Activated CD8-positive, alpha-beta T cell treated with anti-CD3 and anti-CD28 coated beads for 36 hours (primary cell): ENCODE measurements around the gene DOC2A. TPM values are rescaled to one million over a fixed set of nuclear protein-coding genes. Genes with fewer than 3 reads are reported as not detected.

Experiments used
- ATAC-seq: fragments of 200-7000 bp; cut with Tn5 transposase; one replicate; pipeline ENCODE4 v1.10.0; 2021; ENCODE audit warnings: mild to moderate bottlenecking, moderate library complexity
- CTCF ChIA-PET: fragments of 350-600 bp; sonication (Branson Sonifier 250); formaldehyde crosslinking; loops from one replicate; lab custom pipeline; 2021; ENCODE audit warnings: antibody characterized with exemption; lab: Charles Lee
- POLR2A ChIA-PET: fragments of 350-600 bp; sonication (Branson Sonifier 250); formaldehyde crosslinking; loops from one replicate; lab custom pipeline; 2021; ENCODE audit warnings: antibody characterized with exemption; lab: Charles Lee
- DNase-seq: peaks from one replicate; pipeline ENCODE4 v3.0.0-alpha.2; 2020
- H3K27ac Mint-ChIP-seq: one replicate; pipeline ENCODE4 v1.8.0; 2021; ENCODE audit warnings: mild to moderate bottlenecking, mixed read lengths
- H3K27me3 Mint-ChIP-seq: one replicate; pipeline ENCODE4 v1.8.0; 2021; ENCODE audit warnings: mixed read lengths
- H3K36me3 Mint-ChIP-seq: one replicate; pipeline ENCODE4 v1.8.0; 2021; ENCODE audit warnings: low read depth, mixed read lengths
- H3K4me1 Mint-ChIP-seq: one replicate; pipeline ENCODE4 v1.8.0; 2021; ENCODE audit warnings: low read depth, mixed read lengths
- H3K4me3 Mint-ChIP-seq: one replicate; pipeline ENCODE4 v1.8.0; 2021; ENCODE audit warnings: mild to moderate bottlenecking, moderate library complexity, mixed read lengths
- H3K9me3 Mint-ChIP-seq: one replicate; pipeline ENCODE4 v1.8.0; 2021; ENCODE audit warnings: mixed read lengths
- intact Hi-C: fragments of 100-400 bp; cut with micrococcal nuclease; formaldehyde crosslinking; loops from one replicate; pipeline ENCODE4 v1.10.0; 2022
- total RNA-seq, 2 experiments: library from RNA; stranded (reverse); gene quantifications; one replicate each; pipeline ENCODE4 v1.2.3, GENCODE V29; 2021
- TF ChIP-seq, protein P1 (sequence below): fragments of 200-600 bp; IDR thresholded peaks from one replicate; pipeline ENCODE4 v1.8.0; 2022; ENCODE audit warnings: antibody characterized with exemption, mild to moderate bottlenecking

The DOC2A gene
- total RNA-seq, 2 experiments from 2014 or later = 0.68 to 1.8 TPM

DNA sequence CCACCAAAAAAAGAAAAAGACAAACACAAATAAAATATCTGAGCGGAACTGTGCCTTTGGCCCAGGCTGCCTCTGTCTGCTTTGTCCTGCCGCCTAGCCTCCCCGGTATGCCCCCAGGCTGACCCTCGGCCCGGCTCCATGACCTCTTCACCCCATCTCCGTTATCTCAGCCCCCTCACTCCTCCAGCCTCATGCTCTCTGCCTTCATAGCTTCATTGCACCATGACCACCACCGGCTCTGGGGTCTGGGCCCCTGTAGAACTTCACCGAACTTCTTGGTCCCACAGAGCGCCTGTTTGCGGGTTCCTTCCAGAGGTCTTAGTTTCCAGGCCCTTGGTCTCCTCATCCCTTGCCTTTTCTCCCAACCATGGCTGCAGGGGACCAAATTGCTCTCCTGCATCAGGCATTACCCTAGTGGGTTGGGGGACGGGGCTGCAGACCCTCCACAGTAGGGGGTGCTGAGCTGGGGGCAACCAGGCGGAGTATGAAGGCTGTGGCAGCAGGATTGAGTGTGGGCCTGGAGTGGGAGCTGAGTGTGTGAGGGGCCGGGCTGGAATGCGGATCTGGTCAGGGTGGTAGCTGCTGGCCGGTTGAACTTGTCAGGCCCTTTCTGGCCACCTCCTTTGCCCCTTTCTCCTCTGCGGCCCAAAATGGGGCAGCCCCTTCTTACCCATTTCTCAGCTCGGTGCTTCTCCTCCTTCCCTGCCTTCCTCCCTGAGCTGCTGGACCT is 22.3 kb downstream of the DOC2A start:
- H3K27me3 Mint-ChIP-seq = no peaks in the 10 kb centered on the region
- H3K4me1 Mint-ChIP-seq = no peaks in the 10 kb centered on the region
- no peaks in the 10 kb centered on the region for H3K9me3 Mint-ChIP-seq
- intact Hi-C loops = no loop called here
- DNase-seq (no peak), ATAC-seq (no peak)
- H3K36me3 Mint-ChIP-seq = peaks cover 27% of the 10 kb centered on the region
- TF ChIP-seq, protein P1, sequence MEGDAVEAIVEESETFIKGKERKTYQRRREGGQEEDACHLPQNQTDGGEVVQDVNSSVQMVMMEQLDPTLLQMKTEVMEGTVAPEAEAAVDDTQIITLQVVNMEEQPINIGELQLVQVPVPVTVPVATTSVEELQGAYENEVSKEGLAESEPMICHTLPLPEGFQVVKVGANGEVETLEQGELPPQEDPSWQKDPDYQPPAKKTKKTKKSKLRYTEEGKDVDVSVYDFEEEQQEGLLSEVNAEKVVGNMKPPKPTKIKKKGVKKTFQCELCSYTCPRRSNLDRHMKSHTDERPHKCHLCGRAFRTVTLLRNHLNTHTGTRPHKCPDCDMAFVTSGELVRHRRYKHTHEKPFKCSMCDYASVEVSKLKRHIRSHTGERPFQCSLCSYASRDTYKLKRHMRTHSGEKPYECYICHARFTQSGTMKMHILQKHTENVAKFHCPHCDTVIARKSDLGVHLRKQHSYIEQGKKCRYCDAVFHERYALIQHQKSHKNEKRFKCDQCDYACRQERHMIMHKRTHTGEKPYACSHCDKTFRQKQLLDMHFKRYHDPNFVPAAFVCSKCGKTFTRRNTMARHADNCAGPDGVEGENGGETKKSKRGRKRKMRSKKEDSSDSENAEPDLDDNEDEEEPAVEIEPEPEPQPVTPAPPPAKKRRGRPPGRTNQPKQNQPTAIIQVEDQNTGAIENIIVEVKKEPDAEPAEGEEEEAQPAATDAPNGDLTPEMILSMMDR = no peak
- ChIA-PET CTCF (interaction anchor here (1.3 to 1.9 kb wide), 2 partner anchors 16 to 67 kb away, joined by 3 to 5 read pairs; partner anchors contain the start of gene TAOK2), POLR2A (interaction anchor here (0.8 to 1.5 kb wide), 3 partner anchors 15 to 62 kb away, joined by 3 to 4 read pairs (median 3); partner anchors contain the start of gene TAOK2)
- H3K4me3 Mint-ChIP-seq = no peak overlapping the region
- H3K27ac Mint-ChIP-seq = no peak overlapping the region

DNA sequence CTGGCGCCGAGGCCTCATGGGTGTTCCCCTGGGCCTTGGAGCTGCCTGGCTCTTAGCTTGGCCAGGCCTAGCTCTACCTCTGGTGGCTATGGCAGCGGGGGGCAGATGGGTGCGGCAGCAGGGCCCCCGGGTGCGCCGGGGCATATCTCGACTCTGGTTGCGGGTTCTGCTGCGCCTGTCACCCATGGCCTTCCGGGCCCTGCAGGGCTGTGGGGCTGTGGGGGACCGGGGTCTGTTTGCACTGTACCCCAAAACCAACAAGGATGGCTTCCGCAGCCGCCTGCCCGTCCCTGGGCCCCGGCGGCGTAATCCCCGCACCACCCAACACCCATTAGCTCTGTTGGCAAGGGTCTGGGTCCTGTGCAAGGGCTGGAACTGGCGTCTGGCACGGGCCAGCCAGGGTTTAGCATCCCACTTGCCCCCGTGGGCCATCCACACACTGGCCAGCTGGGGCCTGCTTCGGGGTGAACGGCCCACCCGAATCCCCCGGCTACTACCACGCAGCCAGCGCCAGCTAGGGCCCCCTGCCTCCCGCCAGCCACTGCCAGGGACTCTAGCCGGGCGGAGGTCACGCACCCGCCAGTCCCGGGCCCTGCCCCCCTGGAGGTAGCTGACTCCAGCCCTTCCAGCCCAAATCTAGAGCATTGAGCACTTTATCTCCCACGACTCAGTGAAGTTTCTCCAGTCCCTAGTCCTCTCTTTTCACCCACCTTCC is 23.3 kb downstream of the DOC2A start:
- Mint-ChIP-seq H3K36me3 (peaks cover 31% of the 10 kb centered on the region), H3K27ac (no peak overlapping the region), H3K27me3 (no peaks in the 10 kb centered on the region), H3K9me3 (no peaks in the 10 kb centered on the region), H3K4me1 (no peaks in the 10 kb centered on the region), H3K4me3 (no peak overlapping the region)
- ChIA-PET CTCF (interaction anchor here (1.3 to 1.9 kb wide), 2 partner anchors 15 to 68 kb away, joined by 3 to 5 read pairs; partner anchors contain the start of gene TAOK2), POLR2A (interaction anchor here (1.5 to 3.0 kb wide), 2 partner anchors 8 to 14 kb away, joined by 4 to 17 read pairs; partner anchors contain the start of genes HIRIP3, INO80E and TAOK2)
- no peak for ATAC-seq
- intact Hi-C loops = no loop called here
- TF ChIP-seq, protein P1 = no peak
- DNase-seq = no peak

DNA sequence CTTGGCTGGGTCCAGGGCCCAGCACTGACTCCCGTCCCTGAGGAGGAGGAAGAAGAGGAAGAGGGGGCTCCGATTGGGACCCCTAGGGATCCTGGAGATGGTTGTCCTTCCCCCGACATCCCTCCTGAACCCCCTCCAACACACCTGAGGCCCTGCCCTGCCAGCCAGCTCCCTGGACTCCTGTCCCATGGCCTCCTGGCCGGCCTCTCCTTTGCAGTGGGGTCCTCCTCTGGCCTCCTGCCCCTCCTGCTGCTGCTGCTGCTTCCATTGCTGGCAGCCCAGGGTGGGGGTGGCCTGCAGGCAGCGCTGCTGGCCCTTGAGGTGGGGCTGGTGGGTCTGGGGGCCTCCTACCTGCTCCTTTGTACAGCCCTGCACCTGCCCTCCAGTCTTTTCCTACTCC is 23.9 kb downstream of the DOC2A start:
- Mint-ChIP-seq H3K4me1 (no peaks in the 10 kb centered on the region), H3K27ac (no peak overlapping the region), H3K4me3 (no peak overlapping the region), H3K36me3 (peaks cover 33% of the 10 kb centered on the region), H3K27me3 (no peaks in the 10 kb centered on the region), H3K9me3 (no peaks in the 10 kb centered on the region)
- no peak for DNase-seq
- ATAC-seq = no peak
- TF ChIP-seq, protein P1 = no peak
- intact Hi-C loops = no loop called here
- POLR2A ChIA-PET = interaction anchor here (1.5 to 3.0 kb wide), 2 partner anchors 9 to 13 kb away, joined by 4 to 17 read pairs; partner anchors contain the start of genes HIRIP3, INO80E and TAOK2
- CTCF ChIA-PET = interaction anchor here (1.9 kb wide), 1 partner anchor 68 kb away, joined by 5 read pairs; no protein-coding TSS in a partner anchor

DNA sequence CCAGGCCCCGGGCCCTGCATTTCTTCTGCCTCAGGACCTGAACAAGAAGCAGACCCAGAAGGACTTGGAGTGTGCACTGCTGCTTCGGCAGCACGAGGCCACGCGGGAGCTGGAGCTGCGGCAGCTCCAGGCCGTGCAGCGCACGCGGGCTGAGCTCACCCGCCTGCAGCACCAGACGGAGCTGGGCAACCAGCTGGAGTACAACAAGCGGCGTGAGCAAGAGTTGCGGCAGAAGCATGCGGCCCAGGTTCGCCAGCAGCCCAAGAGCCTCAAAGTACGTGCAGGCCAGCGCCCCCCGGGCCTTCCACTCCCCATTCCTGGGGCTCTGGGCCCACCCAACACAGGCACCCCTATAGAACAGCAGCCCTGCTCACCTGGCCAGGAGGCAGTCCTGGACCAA is 24.6 kb downstream of the DOC2A start:
- Mint-ChIP-seq H3K27ac (no peak overlapping the region), H3K36me3 (peaks cover 34% of the 10 kb centered on the region), H3K9me3 (no peaks in the 10 kb centered on the region), H3K4me1 (no peaks in the 10 kb centered on the region), H3K4me3 (no peak overlapping the region), H3K27me3 (no peaks in the 10 kb centered on the region)
- intact Hi-C loops = no loop called here
- ChIA-PET POLR2A (interaction anchor here (0.8 to 3.0 kb wide), 2 partner anchors 10 to 59 kb away, joined by 3 to 17 read pairs; partner anchors contain the start of genes HIRIP3 and INO80E), CTCF (interaction anchor here (1.0 to 1.4 kb wide), 3 partner anchors 12 to 46 kb away, joined by 3 to 5 read pairs (median 4); no protein-coding TSS in a partner anchor)
- DNase-seq = no peak
- TF ChIP-seq, protein P1 = no peak
- no peak for ATAC-seq
